ENCODE data around the gene SKP2. TPM values are rescaled to one million over a fixed set of nuclear protein-coding genes. Genes with fewer than 3 reads are reported as not detected.

Gene SKP2
- total and polyA plus RNA-seq, 4 donors: 4.6 to 28.2 (median 15.4) TPM

DNA sequence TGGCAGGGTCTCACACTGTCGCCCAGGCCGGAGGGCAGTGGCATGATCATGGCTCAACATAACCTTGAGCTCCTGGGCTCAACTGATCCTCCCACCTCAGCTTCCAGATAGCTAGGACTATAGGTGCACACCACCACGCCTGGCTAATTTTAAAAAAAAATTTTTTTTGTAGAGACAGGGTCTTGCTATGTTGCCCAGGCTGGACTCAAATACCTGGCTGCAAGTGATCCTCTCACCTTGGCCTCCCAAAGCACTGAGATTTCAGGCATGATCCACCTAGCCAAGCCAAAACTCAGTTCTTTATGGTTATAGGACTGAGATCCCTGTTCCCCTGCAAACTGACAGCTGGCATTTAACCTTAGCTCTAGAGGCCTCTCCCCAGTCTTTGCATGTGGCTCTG is 5.5 kb upstream of the SKP2 start:
- Histone ChIP-seq H3K4me3 (ENCODE audit: low read depth in 1 of 3, low read length in 3 of 3) (no peak overlapping the region), H3K27me3 (ENCODE audit: control insufficient read depth in 4 of 4, insufficient read depth in 4 of 4, low read length in 3 of 4) (no peaks in the 10 kb centered on the region), H3K9me3 (ENCODE audit: control insufficient read depth in 4 of 4, low read length in 3 of 4) (no peaks in the 10 kb centered on the region), H3K4me1 (ENCODE audit: control insufficient read depth in 4 of 4, insufficient read depth in 4 of 4, low read length in 3 of 4) (peaks cover 2 to 14% (median 9%) of the 10 kb centered on the region in 4 donors), H3K27ac (ENCODE audit: low read depth in 1 of 2, low read length in 2 of 2) (no peak overlapping the region), H3K36me3 (ENCODE audit: control insufficient read depth in 4 of 4, insufficient read depth in 3 of 4, low read depth in 1 of 4, low read length in 3 of 4) (peaks cover 0 to 3% (median 0%) of the 10 kb centered on the region in 4 donors), H3K9ac (ENCODE audit: low read depth in 1 of 2, low read length in 2 of 2) (no peak overlapping the region)
- 77% methylated on average over 3 of the region's 3 CpGs for WGBS
- TF ChIP-seq FOXA1 (IDR thresholded peaks at IDR 0.05) (no peak), JUND (IDR thresholded peaks at IDR 0.05) (no peak), SP1 (IDR thresholded peaks at IDR 0.05) (no peak), YY1 (IDR thresholded peaks at IDR 0.05) (no peak), TAF1 (conservative IDR thresholded peaks at IDR 0.05) (no peak), HNF4G (IDR thresholded peaks at IDR 0.05) (no peak)
- TF ChIP-seq, protein P1, sequence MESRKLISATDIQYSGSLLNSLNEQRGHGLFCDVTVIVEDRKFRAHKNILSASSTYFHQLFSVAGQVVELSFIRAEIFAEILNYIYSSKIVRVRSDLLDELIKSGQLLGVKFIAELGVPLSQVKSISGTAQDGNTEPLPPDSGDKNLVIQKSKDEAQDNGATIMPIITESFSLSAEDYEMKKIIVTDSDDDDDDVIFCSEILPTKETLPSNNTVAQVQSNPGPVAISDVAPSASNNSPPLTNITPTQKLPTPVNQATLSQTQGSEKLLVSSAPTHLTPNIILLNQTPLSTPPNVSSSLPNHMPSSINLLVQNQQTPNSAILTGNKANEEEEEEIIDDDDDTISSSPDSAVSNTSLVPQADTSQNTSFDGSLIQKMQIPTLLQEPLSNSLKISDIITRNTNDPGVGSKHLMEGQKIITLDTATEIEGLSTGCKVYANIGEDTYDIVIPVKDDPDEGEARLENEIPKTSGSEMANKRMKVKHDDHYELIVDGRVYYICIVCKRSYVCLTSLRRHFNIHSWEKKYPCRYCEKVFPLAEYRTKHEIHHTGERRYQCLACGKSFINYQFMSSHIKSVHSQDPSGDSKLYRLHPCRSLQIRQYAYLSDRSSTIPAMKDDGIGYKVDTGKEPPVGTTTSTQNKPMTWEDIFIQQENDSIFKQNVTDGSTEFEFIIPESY (IDR thresholded peaks at IDR 0.05): no peak
- DNase-seq (ENCODE audit: low spot score): no peak

DNA sequence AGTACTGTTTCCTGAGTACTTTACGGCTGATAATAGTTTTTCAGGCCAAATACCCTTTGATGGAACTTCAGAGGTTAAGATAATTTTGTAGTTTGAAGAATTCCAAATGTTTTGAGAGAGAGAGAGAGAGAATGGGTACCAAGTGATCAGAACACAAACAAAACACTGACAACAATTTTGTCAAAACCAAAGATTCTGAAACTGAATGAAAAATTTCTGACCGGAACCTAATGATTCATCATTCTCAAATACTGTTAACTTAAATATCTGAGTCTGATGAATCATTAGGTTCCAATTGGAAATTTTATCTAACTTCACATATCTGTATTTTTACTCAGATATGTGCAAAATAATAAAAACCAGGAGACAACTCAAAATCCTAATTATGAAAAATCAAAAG is 4.2 kb upstream of the SKP2 start:
- DNase-seq (ENCODE audit: low spot score): no peak
- H3K27ac ChIP-seq (ENCODE audit: low read depth in 1 of 2, low read length in 2 of 2): no peak overlapping the region
- WGBS: 93% methylated on average over 2 of the region's 2 CpGs
- TF ChIP-seq RXRA (IDR thresholded peaks at IDR 0.05) (no peak), FOXA1 (IDR thresholded peaks at IDR 0.05) (no peak), NR2F2 (IDR thresholded peaks at IDR 0.05) (no peak)
- TF ChIP-seq, protein P2, sequence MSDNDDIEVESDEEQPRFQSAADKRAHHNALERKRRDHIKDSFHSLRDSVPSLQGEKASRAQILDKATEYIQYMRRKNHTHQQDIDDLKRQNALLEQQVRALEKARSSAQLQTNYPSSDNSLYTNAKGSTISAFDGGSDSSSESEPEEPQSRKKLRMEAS (IDR thresholded peaks at IDR 0.05): no peak
- TF ChIP-seq, protein P3, sequence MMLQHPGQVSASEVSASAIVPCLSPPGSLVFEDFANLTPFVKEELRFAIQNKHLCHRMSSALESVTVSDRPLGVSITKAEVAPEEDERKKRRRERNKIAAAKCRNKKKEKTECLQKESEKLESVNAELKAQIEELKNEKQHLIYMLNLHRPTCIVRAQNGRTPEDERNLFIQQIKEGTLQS (IDR thresholded peaks at IDR 0.05): no peak
- H3K9ac ChIP-seq (ENCODE audit: low read depth in 1 of 2, low read length in 2 of 2): no peak overlapping the region
- H3K4me1 ChIP-seq (ENCODE audit: control insufficient read depth in 4 of 4, insufficient read depth in 4 of 4, low read length in 3 of 4): peaks cover 2 to 18% (median 13%) of the 10 kb centered on the region in 4 donors
- no peak overlapping the region for H3K4me3 ChIP-seq (ENCODE audit: low read depth in 1 of 3, low read length in 3 of 3)
- no peaks in the 10 kb centered on the region for H3K9me3 ChIP-seq (ENCODE audit: control insufficient read depth in 4 of 4, low read length in 3 of 4)
- no peaks in the 10 kb centered on the region for H3K27me3 ChIP-seq (ENCODE audit: control insufficient read depth in 4 of 4, insufficient read depth in 4 of 4, low read length in 3 of 4)
- H3K36me3 ChIP-seq (ENCODE audit: control insufficient read depth in 4 of 4, insufficient read depth in 3 of 4, low read depth in 1 of 4, low read length in 3 of 4): no peaks in the 10 kb centered on the region

DNA sequence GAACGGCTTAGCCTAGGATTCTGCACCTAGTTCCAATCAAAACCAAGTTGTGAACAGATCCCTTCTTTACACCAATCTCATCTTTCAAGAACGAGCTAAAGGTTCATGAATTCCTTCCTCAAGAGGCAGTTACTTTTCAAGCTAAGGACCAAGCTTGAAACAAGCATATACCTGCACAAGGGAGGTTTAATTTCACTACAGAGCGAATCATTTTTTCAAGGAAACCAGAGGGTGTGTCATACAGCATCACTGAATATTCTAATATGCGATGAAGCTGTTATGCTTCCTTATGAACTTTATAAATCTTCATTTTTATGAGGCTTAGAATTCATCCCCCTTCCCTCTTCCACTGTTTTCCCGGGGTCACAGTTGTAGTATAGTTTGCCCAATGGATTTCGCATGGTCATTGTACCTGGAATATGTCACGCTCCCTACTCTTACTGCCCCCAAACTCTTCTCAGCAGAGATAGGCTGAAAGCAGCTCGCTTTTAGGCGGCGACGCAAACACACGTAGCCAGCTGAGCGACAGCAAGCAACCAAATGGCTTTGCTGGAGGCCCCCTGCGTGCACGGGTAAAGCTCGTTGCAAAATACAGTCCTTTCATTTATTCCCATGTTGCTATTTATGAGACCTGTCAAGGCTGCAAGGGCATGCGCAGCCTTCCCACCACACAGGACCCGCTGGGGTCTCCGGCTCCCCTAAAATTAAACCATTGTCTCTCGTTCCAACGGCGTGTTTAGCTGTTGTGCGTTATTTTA is 1.1 kb upstream of the SKP2 start:
- Histone ChIP-seq H3K9me3 (ENCODE audit: control insufficient read depth in 4 of 4, low read length in 3 of 4) (no peaks in the 10 kb centered on the region), H3K9ac (ENCODE audit: low read depth in 1 of 2, low read length in 2 of 2) (peak overlapping the region; percentile 63 to 65), H3K4me1 (ENCODE audit: control insufficient read depth in 4 of 4, insufficient read depth in 4 of 4, low read length in 3 of 4) (peaks cover 6 to 32% (median 25%) of the 10 kb centered on the region in 4 donors), H3K27me3 (ENCODE audit: control insufficient read depth in 4 of 4, insufficient read depth in 4 of 4, low read length in 3 of 4) (no peaks in the 10 kb centered on the region), H3K36me3 (ENCODE audit: control insufficient read depth in 4 of 4, insufficient read depth in 3 of 4, low read depth in 1 of 4, low read length in 3 of 4) (peaks cover 0 to 2% (median 0%) of the 10 kb centered on the region in 4 donors), H3K27ac (ENCODE audit: low read depth in 1 of 2, low read length in 2 of 2) (peak overlapping the region; percentile 62 to 64), H3K4me3 (ENCODE audit: low read depth in 1 of 3, low read length in 3 of 3) (peak overlapping the region; percentile 81 to 95 (median 82))
- WGBS: 6% methylated on average over 23 of the region's 23 CpGs
- DNase-seq (ENCODE audit: low spot score): peak; percentile 57
- TF ChIP-seq, protein P4, sequence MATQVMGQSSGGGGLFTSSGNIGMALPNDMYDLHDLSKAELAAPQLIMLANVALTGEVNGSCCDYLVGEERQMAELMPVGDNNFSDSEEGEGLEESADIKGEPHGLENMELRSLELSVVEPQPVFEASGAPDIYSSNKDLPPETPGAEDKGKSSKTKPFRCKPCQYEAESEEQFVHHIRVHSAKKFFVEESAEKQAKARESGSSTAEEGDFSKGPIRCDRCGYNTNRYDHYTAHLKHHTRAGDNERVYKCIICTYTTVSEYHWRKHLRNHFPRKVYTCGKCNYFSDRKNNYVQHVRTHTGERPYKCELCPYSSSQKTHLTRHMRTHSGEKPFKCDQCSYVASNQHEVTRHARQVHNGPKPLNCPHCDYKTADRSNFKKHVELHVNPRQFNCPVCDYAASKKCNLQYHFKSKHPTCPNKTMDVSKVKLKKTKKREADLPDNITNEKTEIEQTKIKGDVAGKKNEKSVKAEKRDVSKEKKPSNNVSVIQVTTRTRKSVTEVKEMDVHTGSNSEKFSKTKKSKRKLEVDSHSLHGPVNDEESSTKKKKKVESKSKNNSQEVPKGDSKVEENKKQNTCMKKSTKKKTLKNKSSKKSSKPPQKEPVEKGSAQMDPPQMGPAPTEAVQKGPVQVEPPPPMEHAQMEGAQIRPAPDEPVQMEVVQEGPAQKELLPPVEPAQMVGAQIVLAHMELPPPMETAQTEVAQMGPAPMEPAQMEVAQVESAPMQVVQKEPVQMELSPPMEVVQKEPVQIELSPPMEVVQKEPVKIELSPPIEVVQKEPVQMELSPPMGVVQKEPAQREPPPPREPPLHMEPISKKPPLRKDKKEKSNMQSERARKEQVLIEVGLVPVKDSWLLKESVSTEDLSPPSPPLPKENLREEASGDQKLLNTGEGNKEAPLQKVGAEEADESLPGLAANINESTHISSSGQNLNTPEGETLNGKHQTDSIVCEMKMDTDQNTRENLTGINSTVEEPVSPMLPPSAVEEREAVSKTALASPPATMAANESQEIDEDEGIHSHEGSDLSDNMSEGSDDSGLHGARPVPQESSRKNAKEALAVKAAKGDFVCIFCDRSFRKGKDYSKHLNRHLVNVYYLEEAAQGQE (IDR thresholded peaks at IDR 0.05): no peak
- TF ChIP-seq YY1 (IDR thresholded peaks at IDR 0.05): no peak
- TF ChIP-seq JUND (IDR thresholded peaks at IDR 0.05): no peak
- no peak for TF ChIP-seq HNF4A (conservative IDR thresholded peaks at IDR 0.05)
- TF ChIP-seq, protein P5, sequence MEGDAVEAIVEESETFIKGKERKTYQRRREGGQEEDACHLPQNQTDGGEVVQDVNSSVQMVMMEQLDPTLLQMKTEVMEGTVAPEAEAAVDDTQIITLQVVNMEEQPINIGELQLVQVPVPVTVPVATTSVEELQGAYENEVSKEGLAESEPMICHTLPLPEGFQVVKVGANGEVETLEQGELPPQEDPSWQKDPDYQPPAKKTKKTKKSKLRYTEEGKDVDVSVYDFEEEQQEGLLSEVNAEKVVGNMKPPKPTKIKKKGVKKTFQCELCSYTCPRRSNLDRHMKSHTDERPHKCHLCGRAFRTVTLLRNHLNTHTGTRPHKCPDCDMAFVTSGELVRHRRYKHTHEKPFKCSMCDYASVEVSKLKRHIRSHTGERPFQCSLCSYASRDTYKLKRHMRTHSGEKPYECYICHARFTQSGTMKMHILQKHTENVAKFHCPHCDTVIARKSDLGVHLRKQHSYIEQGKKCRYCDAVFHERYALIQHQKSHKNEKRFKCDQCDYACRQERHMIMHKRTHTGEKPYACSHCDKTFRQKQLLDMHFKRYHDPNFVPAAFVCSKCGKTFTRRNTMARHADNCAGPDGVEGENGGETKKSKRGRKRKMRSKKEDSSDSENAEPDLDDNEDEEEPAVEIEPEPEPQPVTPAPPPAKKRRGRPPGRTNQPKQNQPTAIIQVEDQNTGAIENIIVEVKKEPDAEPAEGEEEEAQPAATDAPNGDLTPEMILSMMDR (IDR thresholded peaks at IDR 0.05; ENCODE audit: low read depth, low read length, missing input control): no peak
- TF ChIP-seq, protein P3 (IDR thresholded peaks at IDR 0.05): no peak
- TF ChIP-seq FOXA1 (IDR thresholded peaks at IDR 0.05): no peak
- no peak for TF ChIP-seq TAF1 (conservative IDR thresholded peaks at IDR 0.05)
- no peak for TF ChIP-seq GABPA (IDR thresholded peaks at IDR 0.05 in 1 of 2, conservative IDR thresholded peaks at IDR 0.05 in 1 of 2)
- TF ChIP-seq, protein P1 (IDR thresholded peaks at IDR 0.05): no peak
- TF ChIP-seq, protein P2 (IDR thresholded peaks at IDR 0.05): no peak
